ENCODE data around the gene JAK2. TPM values are rescaled to one million over a fixed set of nuclear protein-coding genes. Genes with fewer than 3 reads are reported as not detected.

JAK2 gene
- polyA plus RNA-seq, 1 experiment = 9.2 TPM

DNA sequence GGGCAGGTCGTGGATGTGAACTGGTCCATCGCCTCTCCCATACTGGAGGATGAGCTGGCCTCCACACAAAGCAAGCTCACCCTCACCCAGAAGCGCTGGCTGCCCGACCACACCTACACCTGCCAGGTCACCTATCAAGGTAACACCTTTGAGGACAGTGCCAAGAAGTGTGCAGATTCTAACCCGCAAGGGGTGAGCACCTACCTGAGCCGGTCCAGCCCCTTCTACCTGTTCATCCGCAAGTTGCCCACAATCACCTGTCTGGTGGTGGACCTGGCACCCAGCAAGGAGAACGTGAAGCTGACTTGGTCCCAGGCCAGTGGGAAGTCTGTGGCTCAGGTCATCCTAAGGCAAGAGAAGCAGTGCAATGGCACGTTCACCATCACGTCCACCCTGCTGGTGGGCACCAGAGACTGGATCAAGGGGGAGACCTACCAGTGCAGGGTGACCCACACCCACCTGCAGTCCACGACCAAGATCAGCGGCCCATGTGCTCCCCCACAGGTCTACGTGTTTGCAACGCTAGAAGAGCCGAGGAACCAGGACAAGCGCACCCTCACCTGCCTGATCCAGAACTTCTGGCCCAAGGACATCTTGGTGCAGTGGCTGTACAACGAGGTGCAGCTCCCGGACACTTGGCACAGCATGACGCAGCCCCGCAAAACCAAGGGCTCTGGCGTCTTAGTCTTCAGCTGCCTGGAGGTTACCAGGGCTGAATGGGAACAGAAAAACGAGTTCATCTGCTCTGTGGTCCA lies 129.1 kb downstream of the JAK2 start:
- ChIA-PET POLR2A (no interaction called here), CTCF (no interaction called here)
- Histone ChIP-seq H3K9me3 (ENCODE audit: control insufficient read depth, insufficient read depth, low read length) (peaks cover 29% of the 10 kb centered on the region), H3K27ac (ENCODE audit: low read depth, low read length) (no peak overlapping the region), H3K27me3 (ENCODE audit: control insufficient read depth, insufficient read depth, low read length) (no peaks in the 10 kb centered on the region), H3K4me3 (ENCODE audit: low read depth, low read length) (no peak overlapping the region)
- DNase-seq (ENCODE audit: low read depth, low spot score) = no peak
- TF ChIP-seq, protein P1, sequence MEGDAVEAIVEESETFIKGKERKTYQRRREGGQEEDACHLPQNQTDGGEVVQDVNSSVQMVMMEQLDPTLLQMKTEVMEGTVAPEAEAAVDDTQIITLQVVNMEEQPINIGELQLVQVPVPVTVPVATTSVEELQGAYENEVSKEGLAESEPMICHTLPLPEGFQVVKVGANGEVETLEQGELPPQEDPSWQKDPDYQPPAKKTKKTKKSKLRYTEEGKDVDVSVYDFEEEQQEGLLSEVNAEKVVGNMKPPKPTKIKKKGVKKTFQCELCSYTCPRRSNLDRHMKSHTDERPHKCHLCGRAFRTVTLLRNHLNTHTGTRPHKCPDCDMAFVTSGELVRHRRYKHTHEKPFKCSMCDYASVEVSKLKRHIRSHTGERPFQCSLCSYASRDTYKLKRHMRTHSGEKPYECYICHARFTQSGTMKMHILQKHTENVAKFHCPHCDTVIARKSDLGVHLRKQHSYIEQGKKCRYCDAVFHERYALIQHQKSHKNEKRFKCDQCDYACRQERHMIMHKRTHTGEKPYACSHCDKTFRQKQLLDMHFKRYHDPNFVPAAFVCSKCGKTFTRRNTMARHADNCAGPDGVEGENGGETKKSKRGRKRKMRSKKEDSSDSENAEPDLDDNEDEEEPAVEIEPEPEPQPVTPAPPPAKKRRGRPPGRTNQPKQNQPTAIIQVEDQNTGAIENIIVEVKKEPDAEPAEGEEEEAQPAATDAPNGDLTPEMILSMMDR (IDR thresholded peaks at IDR 0.05; ENCODE audit: low read depth, low read length) = no peak

DNA sequence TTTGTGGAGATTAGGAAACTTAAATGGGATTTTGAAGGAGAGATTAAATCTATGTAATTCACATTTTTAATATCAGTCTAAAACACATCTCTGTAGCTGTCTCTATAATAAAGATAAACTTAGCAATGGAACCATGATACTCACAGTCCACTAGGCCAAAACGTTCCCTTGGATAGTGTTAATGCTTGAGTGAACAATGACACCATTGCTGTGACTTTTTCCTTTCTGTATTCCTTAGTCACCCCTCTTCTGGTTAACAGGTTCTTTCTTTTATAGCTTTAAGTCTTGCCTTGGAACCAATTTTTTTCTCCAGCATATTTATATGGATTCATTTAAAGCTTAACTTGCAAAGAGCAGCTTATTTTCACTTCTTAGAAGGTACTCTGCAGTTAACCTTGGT lies 137.0 kb downstream of the JAK2 start:
- no peak for DNase-seq (ENCODE audit: low read depth, low spot score)
- no peaks in the 10 kb centered on the region for H3K27me3 ChIP-seq (ENCODE audit: control insufficient read depth, insufficient read depth, low read length)
- ChIA-PET POLR2A (no interaction called here), CTCF (no interaction called here)
- H3K27ac ChIP-seq (ENCODE audit: low read depth, low read length) = no peak overlapping the region
- no peaks in the 10 kb centered on the region for H3K9me3 ChIP-seq (ENCODE audit: control insufficient read depth, insufficient read depth, low read length)
- no peak overlapping the region for H3K4me3 ChIP-seq (ENCODE audit: low read depth, low read length)
- TF ChIP-seq, protein P1 (IDR thresholded peaks at IDR 0.05; ENCODE audit: low read depth, low read length) = no peak

DNA sequence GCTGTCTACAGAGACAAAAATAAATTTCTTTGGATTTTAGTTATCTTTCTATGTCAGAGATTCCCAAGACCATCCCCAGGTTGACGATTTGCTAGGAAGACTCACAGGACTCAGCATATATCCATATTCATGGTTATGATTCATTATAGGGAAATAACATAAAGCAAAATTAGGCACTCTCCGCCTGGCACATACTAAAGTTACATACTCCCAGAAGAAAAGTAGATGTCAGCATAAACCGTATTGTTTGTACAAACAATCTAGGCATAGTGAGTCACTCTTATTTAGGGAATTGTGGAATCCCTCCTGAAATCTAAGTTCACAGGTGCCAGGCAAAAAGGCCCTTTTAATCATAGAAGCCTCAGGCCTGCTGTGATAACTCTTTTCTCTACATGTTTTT lies 137.4 kb downstream of the JAK2 start:
- no peak overlapping the region for H3K4me3 ChIP-seq (ENCODE audit: low read depth, low read length)
- H3K9me3 ChIP-seq (ENCODE audit: control insufficient read depth, insufficient read depth, low read length) = no peaks in the 10 kb centered on the region
- no peak overlapping the region for H3K27ac ChIP-seq (ENCODE audit: low read depth, low read length)
- CTCF ChIA-PET = interaction anchor here (0.9 kb wide), 1 partner anchor 373 kb away, joined by 3 read pairs; no protein-coding TSS in a partner anchor
- no peaks in the 10 kb centered on the region for H3K27me3 ChIP-seq (ENCODE audit: control insufficient read depth, insufficient read depth, low read length)
- POLR2A ChIA-PET = no interaction called here
- no peak for DNase-seq (ENCODE audit: low read depth, low spot score)
- TF ChIP-seq, protein P1 (IDR thresholded peaks at IDR 0.05; ENCODE audit: low read depth, low read length) = no peak

DNA sequence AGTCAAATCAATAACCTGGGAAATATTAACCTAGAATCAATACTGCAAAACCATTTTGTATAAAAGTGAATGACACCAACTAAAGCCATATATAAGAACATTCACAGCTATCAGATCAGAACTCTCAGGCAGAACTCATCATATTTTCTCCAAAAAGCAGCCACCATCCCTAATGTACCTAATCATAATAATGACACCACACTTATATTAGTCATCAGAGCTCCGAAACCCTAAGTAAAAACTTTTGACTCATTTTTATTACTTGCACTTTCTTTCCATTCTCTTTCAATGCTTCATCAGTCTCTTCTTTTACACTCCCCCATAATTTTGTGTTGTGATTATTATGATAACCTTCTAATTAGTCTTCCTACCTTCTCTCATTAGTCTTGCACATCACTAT lies 155.1 kb downstream of the JAK2 start:
- no peaks in the 10 kb centered on the region for H3K27me3 ChIP-seq (ENCODE audit: control insufficient read depth, insufficient read depth, low read length)
- H3K4me3 ChIP-seq (ENCODE audit: low read depth, low read length) = no peak overlapping the region
- TF ChIP-seq, protein P1 (IDR thresholded peaks at IDR 0.05; ENCODE audit: low read depth, low read length) = no peak
- no peak for DNase-seq (ENCODE audit: low read depth, low spot score)
- CTCF ChIA-PET = no interaction called here
- H3K9me3 ChIP-seq (ENCODE audit: control insufficient read depth, insufficient read depth, low read length) = no peaks in the 10 kb centered on the region
- no peak overlapping the region for H3K27ac ChIP-seq (ENCODE audit: low read depth, low read length)
- POLR2A ChIA-PET = no interaction called here

DNA sequence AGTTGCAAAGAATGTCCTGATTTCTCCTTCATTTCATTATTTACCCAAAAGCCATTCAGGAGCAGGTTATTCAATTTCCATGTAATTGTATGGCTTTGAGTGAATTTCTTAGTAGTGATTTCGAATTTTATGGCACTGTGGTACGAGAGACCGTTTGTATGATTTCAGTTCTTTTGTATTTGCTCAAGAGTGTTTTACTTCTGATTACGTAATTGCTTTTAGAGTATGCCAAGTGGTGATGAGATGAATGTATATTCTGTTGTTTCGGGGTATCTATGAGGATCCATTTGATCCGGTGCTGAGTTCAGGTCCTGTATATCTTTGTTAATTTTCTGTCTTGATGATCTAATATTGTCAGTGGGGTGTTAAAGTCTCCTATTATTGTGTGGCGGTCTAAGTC lies 159.1 kb downstream of the JAK2 start:
- no peaks in the 10 kb centered on the region for H3K27me3 ChIP-seq (ENCODE audit: control insufficient read depth, insufficient read depth, low read length)
- no peak overlapping the region for H3K4me3 ChIP-seq (ENCODE audit: low read depth, low read length)
- no peaks in the 10 kb centered on the region; the same call in 1 of the 2 replicates for H3K9me3 ChIP-seq (ENCODE audit: control insufficient read depth, insufficient read depth, low read length)
- ChIA-PET CTCF (interaction anchor here (1.2 to 1.8 kb wide), 2 partner anchors 382 to 446 kb away, joined by 4 read pairs; no protein-coding TSS in a partner anchor), POLR2A (no interaction called here)
- H3K27ac ChIP-seq (ENCODE audit: low read depth, low read length) = no peak overlapping the region
- no peak for DNase-seq (ENCODE audit: low read depth, low spot score)
- TF ChIP-seq, protein P1 (IDR thresholded peaks at IDR 0.05; ENCODE audit: low read depth, low read length) = no peak
